GM19467 (cell line): Measurements from ENCODE around the gene FAM110D.

Experiments
- ATAC-seq: cut with Tn5 transposase; IDR thresholded peaks from one replicate; pipeline ENCODE4 v1.9.1; 2021; ENCODE audit warnings: mild to moderate bottlenecking, moderate library complexity; ENCODE audit not compliant: unreplicated experiment

FAM110D gene

DNA sequence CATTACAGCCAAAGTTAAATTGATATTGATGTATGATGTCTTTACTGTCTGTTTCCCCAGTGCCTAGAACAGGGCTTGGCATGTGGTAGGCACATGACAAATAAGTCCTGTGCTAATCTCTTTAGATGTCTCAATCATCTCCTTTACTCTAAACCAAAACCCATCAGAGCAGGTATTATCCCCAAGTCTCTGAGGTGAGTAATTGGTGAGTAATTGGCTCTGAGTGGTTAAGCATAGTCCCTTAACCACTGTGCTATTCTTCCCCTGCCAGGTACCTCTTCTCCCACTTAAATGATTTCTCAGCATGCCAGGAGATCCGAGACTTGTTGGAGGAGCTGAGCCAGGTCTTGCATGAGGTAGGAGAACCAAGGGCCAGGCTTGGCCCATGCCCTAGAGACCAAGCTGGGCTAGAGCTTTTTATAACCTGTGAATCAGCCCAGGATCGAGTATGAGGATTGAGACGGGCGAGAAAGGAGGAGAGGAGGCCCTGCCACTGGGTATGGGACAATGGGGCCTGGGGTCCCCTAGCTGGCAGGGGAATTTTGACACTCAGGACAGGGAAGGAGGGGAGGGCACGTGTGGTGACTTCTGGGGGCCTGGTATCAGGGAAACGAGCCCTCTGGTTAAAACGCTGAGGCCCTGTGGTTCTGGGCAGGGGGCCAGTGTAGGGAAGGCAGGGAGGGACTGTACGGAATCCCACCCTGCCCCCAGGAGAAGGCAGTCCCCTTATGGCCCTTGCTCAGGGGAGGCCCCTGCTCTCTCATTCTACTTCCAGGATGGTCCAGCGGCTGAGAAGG is 22.9 kb downstream of the FAM110D start:
- no peak for ATAC-seq

DNA sequence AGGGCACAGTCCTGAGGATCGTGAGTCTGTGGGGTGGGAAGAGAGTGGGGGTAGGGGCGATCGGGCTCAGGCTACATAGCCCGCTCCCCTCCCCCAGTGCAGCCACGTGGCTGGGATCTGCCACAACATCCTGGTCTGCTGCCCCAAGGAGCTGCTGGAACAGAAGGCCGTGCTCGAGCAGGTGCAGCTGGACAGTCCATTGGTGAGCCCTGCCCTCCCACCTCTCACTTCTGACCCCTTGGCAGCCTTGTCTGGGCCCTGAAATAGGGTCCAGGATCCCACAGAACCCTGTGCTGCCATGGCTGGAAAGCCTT is 23.5 kb downstream of the FAM110D start:
- no peak for ATAC-seq

DNA sequence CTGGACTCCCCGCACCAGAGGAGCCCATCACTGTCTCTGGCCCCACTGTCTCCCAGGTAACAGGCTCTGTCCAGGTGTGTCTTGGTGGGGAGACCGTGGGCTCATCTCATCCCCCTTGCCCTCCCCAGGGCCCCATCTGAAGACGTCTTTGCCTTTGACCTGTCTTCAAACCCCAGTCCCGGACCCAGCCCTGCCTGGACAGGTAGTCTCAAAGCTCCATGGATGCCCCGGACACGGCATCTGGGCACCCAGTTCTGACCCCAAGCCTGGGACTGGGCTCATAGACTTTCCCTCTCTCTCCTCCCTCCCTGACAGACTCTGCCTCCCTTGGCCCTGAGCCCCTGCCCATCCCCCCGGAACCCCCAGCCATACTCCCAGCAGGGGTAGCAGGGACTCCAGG is 25.2 kb downstream of the FAM110D start:
- ATAC-seq, result no peak

DNA sequence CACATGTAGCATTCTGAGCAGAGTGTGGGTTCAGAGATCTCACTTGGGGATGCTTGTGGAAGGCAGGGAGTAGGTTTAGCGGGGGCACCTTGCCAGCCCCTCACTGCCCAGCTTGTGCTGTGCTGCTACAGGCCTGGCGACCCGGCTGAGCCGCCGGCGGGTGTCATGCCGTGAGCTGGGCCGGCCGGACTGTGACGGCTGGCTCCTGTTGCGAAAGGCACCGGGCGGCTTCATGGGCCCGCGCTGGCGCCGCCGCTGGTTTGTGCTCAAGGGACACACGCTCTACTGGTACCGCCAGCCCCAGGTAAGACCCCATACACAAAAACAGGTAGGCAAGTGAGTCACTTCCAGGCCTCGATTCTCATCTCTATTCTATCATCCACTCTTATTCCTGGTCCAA is 26.0 kb downstream of the FAM110D start:
- no peak for ATAC-seq

DNA sequence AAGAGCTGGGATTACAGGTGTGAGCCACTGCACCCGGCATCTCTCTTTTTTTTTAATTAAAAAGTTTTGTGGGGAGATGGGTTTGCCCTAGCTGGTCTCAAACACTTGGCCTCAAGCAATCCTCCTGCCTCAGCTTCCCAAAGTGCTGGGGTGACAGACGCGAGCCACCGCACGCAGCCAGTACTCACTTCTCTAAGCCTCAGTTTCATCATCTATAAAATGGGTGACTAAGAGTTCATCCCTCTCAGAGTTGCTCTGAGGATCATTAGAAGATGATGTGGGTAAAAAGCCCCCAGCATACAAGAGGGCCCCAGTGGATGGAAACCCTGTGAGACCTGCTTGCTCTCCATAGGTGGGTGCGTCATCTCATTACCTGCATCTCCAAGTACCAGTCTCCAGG is 29.0 kb downstream of the FAM110D start:
- ATAC-seq, result no peak

DNA sequence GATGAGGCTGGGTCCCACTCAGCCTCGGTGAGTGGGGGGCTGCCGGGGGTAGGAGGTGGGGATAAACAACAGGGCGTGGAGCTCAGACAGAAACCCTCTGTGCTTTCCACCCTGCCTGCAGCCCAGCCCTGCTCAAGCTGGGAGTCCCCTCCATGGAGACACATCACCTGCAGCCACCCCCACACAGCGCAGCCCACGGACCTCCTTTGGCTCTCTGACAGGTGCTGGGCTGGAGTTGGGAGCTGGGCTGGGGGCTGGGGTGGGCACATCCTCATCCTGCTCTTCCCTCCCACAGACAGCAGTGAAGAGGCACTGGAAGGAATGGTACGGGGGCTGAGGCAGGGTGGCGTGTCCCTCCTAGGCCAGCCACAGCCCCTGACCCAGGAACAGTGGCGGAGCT is 29.6 kb downstream of the FAM110D start:
- ATAC-seq, result no peak

DNA sequence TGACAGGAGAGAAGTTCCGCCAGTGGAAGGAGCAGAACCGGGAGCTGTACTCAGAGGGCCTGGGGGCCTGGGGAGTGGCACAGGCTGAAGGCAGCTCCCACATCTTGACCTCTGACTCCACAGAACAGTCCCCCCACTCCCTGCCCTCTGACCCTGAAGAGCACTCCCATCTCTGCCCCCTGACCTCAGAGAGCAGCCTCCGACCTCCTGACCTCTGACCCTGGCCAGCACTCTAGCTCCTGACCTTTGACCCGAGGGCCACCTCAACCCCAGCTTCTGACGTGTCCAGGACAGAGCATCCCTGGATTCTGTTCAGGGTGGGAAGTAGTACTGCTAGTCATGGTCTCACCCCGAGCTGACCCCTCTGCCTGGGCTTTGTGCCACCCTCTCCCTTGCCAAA is 30.5 kb downstream of the FAM110D start:
- no peak for ATAC-seq

DNA sequence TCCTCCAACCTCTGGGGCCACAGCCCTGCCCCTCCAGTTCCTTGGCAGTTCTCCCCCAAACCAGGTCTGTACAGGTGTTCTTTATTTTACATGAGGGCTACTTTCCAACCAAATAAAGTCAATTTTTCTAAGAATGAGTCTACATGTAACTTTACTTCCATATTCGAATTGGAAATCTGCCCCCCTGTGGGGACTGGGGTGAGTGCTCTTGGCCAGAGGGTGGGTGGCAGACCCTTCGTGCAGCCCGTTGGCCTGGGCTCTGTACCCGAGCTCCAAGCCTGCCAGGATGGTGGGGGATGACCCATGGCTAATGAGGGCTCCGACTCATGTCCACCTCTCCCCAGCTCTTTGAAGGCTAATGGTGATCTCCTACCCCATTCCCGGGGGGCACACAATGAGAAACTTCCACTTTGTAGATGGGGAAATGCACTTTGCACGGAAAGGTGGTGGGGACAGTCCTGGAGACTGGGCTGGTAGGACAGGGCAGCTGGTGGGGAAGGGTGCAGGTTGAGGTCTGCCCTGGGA is 30.9 kb downstream of the FAM110D start:
- ATAC-seq, result no peak

DNA sequence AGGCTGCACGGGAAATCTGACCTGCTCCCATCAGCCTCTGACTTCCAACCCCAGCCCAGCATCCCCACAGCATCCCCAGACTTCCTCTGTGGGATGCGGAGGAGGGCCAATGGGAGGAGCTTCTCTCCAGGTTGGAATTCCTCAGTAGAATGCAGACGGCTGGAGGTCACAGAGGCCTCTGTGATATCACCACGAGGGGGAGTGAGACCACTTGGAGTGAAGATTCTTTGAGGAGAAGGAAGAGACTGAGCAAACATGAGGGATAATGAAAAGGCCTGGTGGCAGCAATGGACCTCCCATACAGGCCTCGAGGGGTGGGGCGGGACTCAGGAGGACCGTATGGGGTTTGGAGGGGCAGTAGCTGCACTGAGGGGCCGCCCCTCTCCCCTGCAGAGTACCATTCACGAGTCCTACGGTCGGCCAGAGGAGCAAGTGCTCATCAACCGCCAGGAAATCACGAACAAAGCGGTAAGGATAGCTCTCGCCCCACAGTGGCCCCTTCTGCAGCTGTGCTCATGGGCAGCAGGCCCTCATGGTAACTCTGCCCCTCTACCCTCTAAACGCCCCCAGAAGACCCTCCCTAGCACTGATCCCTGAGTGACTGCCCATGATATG is 31.6 kb downstream of the FAM110D start, which contains the start of gene CATSPER4:
Gene CATSPER4 (plus strand): TSS at position 230 of the 615 bp plus-strand sequence. CDS start 26 bp downstream, at position 256.
- ATAC-seq, result no peak

DNA sequence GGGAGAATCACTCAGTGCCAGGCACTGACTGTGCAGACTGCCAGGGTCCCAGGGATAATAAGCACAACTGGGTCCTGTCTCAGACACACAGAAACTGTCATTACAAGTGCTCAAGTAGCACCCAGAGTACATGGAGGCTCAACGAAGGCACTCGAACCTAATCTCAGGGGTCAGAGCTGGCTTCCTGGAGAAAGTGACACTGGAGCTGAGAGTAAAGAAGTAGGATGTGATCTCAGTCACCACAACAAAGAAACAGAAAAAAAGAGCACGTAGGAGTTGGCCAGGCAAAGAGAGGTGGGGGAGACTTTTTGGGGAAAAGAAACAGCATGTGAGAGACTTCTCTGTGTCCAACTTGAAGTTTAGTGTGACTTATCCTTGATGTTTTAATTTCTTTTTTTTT is 32.9 kb downstream of the FAM110D start:
- ATAC-seq, result no peak

DNA sequence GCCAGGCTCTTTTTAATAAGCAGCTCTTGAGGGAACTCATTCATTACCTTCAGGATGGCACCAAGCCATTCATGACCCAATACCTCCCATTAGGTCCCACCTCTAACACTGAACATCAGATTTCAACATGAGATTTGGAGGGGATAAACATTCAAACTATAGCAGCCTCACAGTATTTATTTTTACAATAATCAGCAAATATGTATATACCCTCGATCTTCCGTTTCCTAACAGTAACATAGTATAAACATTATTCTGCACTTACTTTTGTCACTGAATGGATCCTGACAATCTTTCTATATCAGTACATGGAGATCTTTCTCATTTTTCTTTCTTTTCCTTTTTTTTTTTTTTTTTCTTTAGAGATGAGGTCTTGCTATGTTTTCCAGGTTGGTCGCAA is 36.9 kb downstream of the FAM110D start:
- no peak for ATAC-seq

DNA sequence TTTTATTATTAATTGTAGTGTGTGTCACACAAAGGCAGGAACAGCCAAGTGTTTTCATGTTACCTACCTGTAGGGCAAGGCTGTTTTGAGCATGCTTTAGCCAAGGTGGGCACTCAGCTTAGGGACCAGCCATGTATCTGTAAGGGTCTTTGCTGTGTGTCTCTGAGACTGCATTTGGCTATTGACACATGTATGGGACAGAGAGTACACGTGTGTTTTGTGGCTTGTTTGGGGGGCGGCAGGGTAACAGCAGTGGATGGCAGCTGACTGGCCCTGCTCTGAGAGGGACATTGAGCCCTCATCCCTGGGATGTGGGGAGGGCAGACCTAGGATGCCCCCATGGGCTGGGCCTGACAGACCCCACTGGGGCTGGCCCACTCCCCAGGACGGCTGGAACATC is 38.4 kb downstream of the FAM110D start:
- ATAC-seq, result no peak

DNA sequence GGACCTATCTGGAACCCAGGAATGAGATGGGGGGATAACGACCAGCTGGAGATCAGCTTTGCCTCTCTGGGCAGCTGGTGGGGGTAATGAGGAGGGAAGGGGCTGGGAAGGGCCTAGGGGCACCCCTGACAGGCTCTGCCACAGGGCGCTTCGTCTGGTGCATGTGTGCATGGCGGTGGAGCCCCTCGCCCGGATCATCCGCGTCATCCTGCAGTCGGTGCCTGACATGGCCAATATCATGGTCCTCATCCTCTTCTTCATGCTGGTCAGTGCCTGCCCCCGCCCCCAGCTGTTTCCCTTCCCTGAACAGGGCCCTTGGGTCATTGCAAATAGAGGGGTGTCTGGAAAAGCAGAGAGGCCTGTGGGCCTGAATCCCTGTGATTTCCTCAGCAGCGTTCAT is 38.9 kb downstream of the FAM110D start:
- ATAC-seq, result no peak

DNA sequence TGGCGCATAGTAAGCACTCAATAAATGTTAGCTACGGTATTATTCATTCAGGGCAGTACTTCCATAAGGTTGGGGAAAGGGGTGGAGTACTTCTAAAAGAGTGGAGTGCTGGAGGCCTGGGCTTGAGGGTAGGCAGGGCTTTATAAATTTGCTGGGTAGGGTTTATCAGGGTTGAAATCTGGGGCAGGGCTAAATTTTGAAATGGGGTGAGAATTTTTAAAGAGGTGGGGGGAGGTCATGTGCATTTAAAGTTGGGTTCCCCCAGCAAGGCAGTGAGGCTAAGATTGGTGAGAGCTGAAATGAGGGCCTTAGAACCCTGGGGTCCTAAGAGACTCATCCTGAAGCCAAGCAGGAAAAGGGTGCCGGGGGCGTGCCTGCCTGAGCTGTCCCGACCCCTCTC is 41.5 kb downstream of the FAM110D start:
- no peak for ATAC-seq

DNA sequence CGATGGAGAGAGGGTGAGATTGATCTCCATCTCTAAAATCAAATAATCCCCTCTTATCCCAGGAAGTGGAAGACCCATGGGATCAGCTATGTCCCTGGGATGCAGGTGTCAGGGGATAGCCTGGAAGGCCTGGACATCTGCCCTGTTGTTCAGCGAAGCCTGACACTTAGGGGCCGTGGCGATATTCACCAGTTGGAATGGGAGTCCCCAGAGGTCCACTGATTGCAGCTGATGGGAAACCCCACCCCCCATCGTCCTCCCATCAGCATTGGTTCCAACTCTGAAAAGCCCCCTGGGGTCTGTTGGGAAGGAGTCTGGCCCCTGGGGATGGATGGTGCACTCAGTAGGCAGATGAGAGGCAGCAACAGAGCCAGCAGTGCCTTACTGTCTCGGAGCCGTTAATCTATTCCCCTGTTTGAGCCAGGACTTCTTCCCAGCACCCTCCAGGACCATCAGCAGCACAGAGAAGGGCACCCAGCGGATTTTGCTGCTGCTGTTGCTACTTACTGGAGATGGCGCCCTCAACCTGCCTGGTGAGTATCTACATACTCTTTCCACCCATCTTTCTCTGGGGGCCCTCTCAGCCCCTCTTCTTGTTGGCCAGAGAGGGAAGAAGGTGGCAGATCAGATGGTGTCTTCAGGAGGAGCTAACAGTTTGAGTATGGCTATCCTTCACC is 44.9 kb downstream of the FAM110D start:
- ATAC-seq, result no peak

DNA sequence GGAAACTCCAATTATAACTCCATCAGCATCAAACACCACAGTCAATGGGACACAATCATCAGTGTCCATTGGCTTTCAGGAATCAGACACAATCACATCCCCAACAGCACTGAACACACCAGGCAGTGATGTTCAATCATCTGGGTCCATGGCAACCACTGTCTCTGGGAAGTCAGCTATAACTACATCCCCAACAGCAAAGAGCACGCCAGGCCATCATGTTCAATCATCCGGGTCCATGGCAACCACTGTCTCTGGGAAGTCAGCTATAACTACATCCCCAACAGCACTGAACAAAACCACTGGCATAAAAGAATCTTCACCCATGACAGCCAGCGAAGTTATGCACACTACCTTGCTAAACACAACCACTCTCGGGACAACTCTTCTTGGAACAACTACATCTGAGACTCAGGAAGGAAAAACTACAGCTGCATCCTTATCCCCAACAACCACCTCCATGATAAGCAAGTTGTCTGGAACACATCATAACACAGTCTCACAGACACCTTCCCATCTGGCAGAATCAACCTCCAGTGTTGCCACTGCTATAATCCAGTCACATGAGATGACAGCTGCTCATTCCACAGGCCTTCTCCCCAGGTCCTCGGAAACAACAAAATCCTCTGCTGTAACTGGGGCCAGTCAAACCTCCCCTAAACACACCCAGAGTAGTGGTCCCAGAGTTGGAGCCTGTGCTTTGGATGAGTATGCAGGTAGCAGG is 51.4 kb downstream of the FAM110D start:
- no peak for ATAC-seq

DNA sequence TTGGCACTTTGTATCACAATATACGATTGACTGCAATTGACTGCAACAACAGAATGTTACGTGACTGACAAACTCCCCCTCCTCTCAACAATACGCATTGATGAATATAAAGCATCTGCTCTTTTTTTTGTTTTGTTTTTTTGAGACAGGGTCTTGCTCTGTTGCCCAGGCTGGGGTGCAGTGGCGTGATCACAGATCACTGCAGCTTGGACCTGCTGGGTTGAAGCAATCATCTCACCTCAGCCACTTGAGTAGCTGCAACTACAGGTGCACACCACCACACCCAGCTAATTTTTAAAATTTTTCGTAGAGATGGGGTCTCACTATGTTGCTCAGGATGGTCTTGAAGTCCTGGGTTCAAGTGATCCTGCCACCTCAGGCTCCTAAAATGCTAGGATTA is 53.8 kb downstream of the FAM110D start:
- ATAC-seq, result no peak

DNA sequence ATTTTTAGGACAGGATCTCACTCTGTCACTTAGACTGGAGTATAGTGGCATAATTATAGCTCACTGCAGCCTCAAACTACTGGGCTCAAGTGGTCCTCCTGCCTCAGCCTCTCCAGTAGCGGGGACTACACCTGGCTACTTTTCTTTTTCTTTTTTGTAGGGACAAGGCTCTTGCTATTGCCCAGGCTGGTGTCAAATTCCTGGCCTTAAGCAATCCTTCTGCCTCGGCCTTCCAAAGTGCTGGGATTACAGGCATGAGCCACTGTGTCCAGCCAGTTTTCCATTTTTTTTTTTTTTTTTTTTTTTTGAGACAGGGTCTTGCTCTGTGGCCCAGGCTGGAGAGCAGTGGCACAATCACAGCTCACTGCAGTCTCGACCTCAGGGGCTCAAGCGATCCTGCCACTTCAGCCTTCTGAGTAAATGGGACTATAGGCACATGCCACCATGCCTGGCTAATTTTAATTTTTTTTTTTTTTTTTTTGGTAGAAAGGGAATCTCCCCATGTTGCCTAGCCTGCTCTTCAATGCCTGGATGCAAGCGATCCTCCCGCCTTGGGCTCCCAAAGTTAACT is 54.5 kb downstream of the FAM110D start:
- no peak for ATAC-seq
